Measurements from ENCODE around the gene CHMP4A. TPM values are rescaled to one million over a fixed set of nuclear protein-coding genes. Genes with fewer than 3 reads are reported as not detected.
"Not testable (repeated sequence)": the region's sequence is repeated elsewhere in the genome, so short reads cannot be mapped to it uniquely, and the experiment has no call there.

The CHMP4A gene
- total RNA-seq, 1 donor from 2014 or later = 95.8 TPM

DNA sequence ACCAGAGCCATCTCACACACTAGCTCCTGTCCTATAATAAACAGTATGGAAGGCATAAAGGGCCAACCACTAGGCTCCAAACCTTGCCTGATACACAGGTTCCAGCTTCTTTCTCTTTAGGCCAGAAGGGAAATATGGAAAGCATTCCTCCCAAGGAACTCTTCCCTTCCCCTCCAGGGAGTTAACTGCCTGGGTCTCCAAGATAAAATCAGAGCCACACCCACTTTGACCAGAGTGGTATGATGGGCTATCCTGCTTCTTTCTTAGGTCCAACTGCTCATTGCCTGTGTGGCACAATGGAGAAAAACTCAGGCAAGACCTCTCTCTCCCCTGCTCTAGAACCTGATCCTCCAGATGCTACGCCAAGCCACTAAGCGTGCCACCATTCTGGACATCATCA lies 5.7 kb downstream of the CHMP4A start:
- Mint-ChIP-seq H3K36me3 (ENCODE audit: low read depth) (peaks cover 64% of the 10 kb centered on the region), H3K27ac (no peak overlapping the region), H3K4me3 (no peak overlapping the region), H3K9me3 (peaks cover 6% of the 10 kb centered on the region), H3K27me3 (ENCODE audit: insufficient read depth) (no peaks in the 10 kb centered on the region), H3K4me1 (ENCODE audit: low read depth) (peaks cover 41% of the 10 kb centered on the region)
- intact Hi-C loops (cut with micrococcal nuclease) = no loop called here
- no peak for DNase-seq (ENCODE audit: low spot score)

DNA sequence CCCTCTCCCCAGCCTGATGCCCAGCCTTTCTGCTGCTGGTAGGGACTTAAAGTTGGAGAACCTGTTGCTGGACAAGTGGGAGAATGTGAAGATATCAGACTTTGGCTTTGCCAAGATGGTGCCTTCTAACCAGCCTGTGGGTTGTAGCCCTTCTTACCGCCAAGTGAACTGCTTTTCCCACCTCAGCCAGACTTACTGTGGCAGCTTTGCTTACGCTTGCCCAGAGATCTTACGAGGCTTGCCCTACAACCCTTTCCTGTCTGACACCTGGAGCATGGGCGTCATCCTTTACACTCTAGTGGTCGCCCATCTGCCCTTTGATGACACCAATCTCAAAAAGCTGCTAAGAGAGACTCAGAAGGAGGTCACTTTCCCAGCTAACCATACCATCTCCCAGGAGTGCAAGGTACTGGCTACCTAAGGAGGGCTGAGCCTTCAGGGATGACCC lies 6.2 kb downstream of the CHMP4A start:
- H3K4me3 Mint-ChIP-seq = no peak overlapping the region
- peaks cover 6% of the 10 kb centered on the region for H3K9me3 Mint-ChIP-seq
- DNase-seq (ENCODE audit: low spot score) = no peak
- intact Hi-C loops (cut with micrococcal nuclease) = no loop called here
- H3K27me3 Mint-ChIP-seq (ENCODE audit: insufficient read depth) = no peaks in the 10 kb centered on the region
- peaks cover 69% of the 10 kb centered on the region for H3K36me3 Mint-ChIP-seq (ENCODE audit: low read depth)
- H3K27ac Mint-ChIP-seq = peak overlapping the region; percentile 66
- H3K4me1 Mint-ChIP-seq (ENCODE audit: low read depth) = peaks cover 41% of the 10 kb centered on the region

DNA sequence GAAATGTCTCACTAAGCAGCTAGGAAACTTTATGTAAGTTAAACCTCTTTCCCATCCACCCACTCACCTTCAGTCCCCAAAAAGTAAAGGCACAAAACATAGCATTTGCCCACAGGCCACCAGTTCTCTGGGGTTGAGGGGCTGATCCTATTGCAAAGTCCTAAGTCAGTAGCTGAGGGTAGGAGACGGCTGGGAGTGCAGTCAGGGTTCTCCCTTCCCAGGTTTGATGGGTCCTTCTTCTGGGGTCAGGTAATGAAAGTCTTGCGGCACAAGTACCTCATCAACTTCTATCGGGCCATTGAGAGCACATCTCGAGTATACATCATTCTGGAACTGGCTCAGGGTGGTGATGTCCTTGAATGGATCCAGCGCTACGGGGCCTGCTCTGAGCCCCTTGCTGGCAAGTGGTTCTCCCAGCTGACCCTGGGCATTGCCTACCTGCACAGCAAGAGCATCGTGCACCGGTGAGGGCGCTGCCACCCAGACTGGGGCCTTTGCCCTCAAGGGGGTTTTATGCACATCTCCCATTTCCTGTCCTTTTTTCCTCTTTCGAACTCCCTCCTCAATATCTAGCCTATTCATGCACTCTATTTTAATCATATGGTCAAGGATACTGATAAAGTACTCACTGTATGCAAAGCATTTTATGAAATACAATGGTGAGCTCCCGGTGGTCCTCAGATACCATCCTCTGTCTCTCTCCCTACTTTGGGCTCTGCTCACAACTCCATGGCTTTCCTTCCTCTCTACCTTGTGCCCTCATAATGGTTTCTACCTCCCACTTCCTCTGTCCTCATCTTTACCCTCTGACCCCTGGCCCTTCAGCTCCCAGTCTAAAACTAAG lies 6.8 kb downstream of the CHMP4A start:
- intact Hi-C loops (cut with micrococcal nuclease) = no loop called here
- peak overlapping the region; percentile 66 for H3K27ac Mint-ChIP-seq
- no peaks in the 10 kb centered on the region for H3K27me3 Mint-ChIP-seq (ENCODE audit: insufficient read depth)
- no peak overlapping the region for H3K4me3 Mint-ChIP-seq
- H3K4me1 Mint-ChIP-seq (ENCODE audit: low read depth) = peaks cover 37% of the 10 kb centered on the region
- peaks cover 71% of the 10 kb centered on the region for H3K36me3 Mint-ChIP-seq (ENCODE audit: low read depth)
- no peak for DNase-seq (ENCODE audit: low spot score)
- H3K9me3 Mint-ChIP-seq = peaks cover 6% of the 10 kb centered on the region

DNA sequence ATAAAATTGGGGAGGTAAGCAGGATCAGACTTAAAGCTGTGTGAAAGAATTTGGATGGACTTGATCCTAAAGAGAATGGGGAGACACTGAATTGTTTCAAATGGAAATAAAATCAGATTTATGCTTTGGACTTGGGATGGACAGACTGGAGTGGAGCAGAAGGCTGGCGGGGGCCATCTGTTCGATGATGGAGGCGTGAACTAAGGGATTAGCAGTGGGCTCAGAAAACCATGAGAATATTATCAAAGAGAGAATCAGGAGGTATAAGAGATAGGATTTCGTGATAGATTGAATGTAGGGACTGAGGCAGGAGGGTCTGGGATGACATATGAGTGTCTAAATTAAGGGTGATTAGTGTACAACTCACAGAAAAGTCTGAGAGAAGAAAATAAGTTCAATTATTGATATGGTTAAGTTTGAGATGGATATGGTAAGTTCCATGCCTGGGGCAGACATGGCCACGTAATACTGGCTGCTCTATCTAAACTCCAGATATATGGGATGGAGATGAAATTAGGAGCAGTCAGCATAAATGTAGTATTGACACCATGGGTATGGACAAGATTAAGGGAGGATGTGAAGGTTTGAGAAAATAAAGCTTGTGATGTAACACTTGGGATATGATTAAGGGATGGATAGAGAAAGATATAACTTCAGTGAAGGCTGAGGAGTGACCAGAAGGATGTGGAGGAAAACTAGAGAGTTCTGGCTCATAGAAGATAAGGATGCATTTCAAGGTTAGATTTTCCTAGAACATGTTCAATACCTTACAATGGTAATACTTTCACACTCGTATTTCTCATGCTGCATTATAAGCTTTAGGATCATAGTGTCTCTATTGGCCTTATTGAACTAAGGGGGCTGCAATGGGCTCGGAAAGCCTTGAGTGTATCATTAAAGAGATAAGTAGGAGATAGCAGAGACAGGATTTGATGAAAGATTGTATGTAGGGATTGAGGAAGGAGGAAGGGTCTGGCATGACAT lies 8.8 kb downstream of the CHMP4A start:
- Mint-ChIP-seq H3K9me3 (peaks cover 6% of the 10 kb centered on the region), H3K36me3 (ENCODE audit: low read depth) (peaks cover 57% of the 10 kb centered on the region), H3K4me1 (ENCODE audit: low read depth) (peaks cover 27% of the 10 kb centered on the region), H3K4me3 (no peak overlapping the region), H3K27ac (no peak overlapping the region), H3K27me3 (ENCODE audit: insufficient read depth) (no peaks in the 10 kb centered on the region)
- no peak for DNase-seq (ENCODE audit: low spot score)
- intact Hi-C loops (cut with micrococcal nuclease) = no loop called here

DNA sequence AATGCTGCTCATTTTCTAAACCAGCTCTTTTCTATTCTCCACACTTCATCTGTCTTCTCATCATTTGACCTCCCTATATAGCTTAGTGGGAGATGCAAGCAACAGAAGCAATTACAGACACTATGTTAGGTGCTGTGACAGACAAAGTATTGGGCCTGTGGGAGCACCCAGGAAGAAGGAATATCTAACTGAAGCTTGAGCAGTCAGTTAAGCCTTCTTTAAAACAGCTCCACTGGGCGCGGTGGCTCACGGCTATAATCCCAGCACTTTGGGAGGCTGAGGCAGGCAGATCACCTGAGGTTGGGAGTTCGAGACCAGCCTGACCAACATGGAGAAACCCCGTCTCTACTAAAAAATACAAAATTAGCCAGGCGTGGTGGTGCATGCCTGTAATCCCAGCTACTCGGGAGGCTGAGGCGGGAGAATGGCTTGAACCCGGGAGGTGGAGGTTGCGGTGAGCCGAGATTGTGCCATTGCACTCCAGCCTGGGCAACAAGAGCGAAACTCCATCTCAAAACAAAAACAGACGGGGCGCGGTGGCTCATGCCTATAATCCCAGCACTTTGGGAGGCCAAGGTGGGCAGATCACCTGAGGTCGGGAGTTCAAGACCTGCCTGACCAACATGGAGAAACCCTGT lies 9.9 kb downstream of the CHMP4A start:
- H3K27ac Mint-ChIP-seq = peak overlapping the region; percentile 7
- intact Hi-C loops (cut with micrococcal nuclease); H3K9me3 Mint-ChIP-seq; DNase-seq (ENCODE audit: low spot score); H3K4me3 Mint-ChIP-seq; H3K27me3 Mint-ChIP-seq (ENCODE audit: insufficient read depth): not testable (repeated sequence)
- H3K4me1 Mint-ChIP-seq (ENCODE audit: low read depth) = peaks cover 38% of the 10 kb centered on the region
- H3K36me3 Mint-ChIP-seq (ENCODE audit: low read depth) = peaks cover 63% of the 10 kb centered on the region

DNA sequence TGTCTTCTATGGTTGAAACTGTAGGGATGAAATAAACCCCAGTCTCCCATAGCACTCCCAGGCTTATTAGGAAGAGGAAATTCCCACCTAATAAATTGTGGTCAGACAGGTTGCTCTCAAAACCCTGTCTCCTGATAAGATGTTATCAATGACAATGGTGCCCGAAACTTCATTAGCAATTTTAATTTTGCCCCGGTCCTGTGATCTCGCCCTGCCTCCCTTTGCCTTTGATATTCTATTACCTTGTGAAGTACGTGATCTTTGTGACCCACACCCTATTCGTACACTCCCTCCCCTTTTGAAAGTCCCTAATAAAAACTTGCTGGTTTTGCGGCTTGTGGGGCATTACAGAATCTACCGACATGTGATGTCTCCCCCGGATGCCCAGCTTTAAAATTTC lies 10.8 kb downstream of the CHMP4A start:
- H3K4me3 Mint-ChIP-seq; H3K9me3 Mint-ChIP-seq; H3K27me3 Mint-ChIP-seq (ENCODE audit: insufficient read depth); H3K27ac Mint-ChIP-seq; intact Hi-C loops (cut with micrococcal nuclease); DNase-seq (ENCODE audit: low spot score): not testable (repeated sequence)
- Mint-ChIP-seq H3K36me3 (ENCODE audit: low read depth) (peaks cover 58% of the 10 kb centered on the region), H3K4me1 (ENCODE audit: low read depth) (peaks cover 38% of the 10 kb centered on the region)

DNA sequence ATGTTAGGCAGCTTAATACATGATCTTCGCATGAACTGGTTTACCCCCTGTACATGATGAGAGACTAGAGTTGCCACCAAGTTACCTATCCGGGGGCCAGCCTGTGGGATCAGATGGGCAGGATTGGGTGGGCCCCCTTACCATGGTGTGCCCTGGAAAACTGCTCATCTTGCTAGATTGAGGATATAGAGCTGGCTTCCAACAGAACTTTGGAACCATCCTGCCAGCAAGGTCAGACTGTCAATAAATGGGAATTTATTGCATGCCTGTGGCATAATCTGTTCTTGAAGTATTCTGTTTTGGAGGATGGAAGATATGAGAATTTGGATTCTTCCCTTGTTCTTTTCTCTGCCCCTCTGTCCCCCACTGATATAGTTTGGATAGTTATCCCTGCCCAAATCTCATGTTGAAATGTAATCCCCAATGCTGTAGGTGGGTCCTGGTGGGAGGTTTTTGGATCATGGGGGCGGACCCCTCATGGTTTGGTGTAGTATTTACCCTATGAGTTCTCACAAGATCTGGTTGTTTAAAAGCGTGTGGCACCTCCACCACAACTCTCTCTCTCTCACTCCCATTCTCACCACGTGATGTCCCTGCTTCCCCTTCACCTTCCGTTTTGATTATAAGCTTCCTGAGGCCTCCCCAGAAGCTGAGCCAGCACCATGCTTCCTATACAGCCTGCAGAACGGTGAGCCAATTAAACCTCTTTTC lies 14.3 kb downstream of the CHMP4A start:
- intact Hi-C loops (cut with micrococcal nuclease) = no loop called here
- H3K36me3 Mint-ChIP-seq (ENCODE audit: low read depth) = peaks cover 35% of the 10 kb centered on the region
- H3K4me1 Mint-ChIP-seq (ENCODE audit: low read depth) = peaks cover 41% of the 10 kb centered on the region
- no peaks in the 10 kb centered on the region for H3K27me3 Mint-ChIP-seq (ENCODE audit: insufficient read depth)
- no peak for DNase-seq (ENCODE audit: low spot score)
- H3K9me3 Mint-ChIP-seq = peaks cover 6% of the 10 kb centered on the region
- H3K27ac Mint-ChIP-seq = peak overlapping the region; percentile 27
- peak overlapping the region; percentile 51 for H3K4me3 Mint-ChIP-seq

DNA sequence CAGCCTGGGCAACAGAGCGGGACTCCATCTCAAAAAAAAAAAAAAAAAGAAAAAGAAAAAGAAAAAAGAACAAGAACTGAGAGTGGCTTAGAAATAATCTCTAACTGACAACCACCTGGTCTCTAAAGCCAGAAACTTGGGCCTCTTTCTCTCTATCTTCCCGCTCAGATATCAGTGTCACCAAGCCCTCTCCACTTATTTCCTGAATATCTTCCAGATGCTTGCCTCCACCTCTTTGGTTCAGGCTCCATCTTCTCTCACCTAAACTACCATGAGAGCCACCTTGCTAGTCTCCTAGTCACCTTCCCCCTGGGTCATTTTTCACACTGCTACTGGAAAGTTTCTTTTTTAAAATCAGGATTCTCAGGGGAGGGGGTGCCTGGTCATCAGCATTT lies 16.2 kb downstream of the CHMP4A start:
- peaks cover 34% of the 10 kb centered on the region for H3K36me3 Mint-ChIP-seq (ENCODE audit: low read depth)
- no peaks in the 10 kb centered on the region for H3K9me3 Mint-ChIP-seq
- intact Hi-C loops (cut with micrococcal nuclease) = no loop called here
- DNase-seq (ENCODE audit: low spot score) = no peak
- peak overlapping the region; percentile 53 for H3K27ac Mint-ChIP-seq
- H3K4me3 Mint-ChIP-seq = peak overlapping the region; percentile 97
- H3K27me3 Mint-ChIP-seq (ENCODE audit: insufficient read depth) = no peaks in the 10 kb centered on the region
- peaks cover 55% of the 10 kb centered on the region for H3K4me1 Mint-ChIP-seq (ENCODE audit: low read depth)

DNA sequence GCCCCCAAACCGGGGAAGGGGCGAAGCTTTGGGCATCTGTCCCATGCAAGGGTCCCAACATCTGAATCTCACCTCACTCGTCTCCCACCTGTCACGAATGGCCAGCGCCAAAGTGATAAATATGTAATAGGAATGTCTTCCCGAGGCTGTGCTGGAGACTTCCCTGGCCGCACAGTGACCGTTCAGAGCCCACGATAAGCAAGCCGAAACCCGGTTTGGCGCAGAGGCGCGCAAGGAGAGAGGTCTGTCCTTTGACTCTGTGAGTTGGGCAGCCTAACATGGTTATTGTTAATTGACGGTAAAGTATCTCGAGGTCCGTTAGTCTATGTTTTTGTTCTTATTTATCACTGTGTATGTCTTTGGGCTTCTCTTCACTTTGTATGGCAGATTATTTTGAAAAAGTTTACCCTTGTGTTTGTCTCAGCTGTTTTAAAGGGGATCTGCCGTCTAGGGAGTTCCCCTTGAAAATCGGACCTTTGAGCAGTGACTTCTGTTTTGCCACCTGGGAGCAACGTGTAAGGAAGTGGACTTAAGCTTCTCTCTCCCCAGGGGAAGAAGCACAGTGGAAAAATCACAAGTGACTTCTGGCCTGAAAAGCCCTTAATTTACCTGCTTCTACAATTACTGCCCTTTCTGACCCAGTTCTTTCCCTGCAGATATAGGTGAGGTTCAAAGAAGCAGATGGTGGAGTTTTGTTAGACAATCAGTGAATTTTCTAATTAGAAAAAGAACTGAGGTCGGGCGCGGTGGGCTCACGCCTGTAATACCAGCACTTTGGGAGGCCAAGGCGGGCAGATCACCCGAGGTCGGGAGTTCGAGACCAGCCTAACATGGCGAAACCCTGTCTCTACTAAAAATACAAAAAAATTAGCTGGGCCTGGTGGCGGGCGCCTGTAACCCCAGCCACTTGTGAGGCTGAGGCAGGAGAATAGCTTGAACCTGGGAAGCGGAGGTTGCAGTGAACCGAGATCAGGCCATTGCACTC lies 16.9 kb downstream of the CHMP4A start:
- H3K36me3 Mint-ChIP-seq (ENCODE audit: low read depth) = peaks cover 35% of the 10 kb centered on the region
- peak overlapping the region; percentile 97 for H3K4me3 Mint-ChIP-seq
- peak overlapping the region; percentile 96 for H3K27ac Mint-ChIP-seq
- peaks cover 61% of the 10 kb centered on the region for H3K4me1 Mint-ChIP-seq (ENCODE audit: low read depth)
- intact Hi-C loops (cut with micrococcal nuclease) = loop anchor here (1.0 kb wide), 1 partner anchor 8 kb away; the partner anchor contains the start of gene IPO4
- no peaks in the 10 kb centered on the region for H3K27me3 Mint-ChIP-seq (ENCODE audit: insufficient read depth)
- H3K9me3 Mint-ChIP-seq = no peaks in the 10 kb centered on the region
- DNase-seq (ENCODE audit: low spot score) = no peak

DNA sequence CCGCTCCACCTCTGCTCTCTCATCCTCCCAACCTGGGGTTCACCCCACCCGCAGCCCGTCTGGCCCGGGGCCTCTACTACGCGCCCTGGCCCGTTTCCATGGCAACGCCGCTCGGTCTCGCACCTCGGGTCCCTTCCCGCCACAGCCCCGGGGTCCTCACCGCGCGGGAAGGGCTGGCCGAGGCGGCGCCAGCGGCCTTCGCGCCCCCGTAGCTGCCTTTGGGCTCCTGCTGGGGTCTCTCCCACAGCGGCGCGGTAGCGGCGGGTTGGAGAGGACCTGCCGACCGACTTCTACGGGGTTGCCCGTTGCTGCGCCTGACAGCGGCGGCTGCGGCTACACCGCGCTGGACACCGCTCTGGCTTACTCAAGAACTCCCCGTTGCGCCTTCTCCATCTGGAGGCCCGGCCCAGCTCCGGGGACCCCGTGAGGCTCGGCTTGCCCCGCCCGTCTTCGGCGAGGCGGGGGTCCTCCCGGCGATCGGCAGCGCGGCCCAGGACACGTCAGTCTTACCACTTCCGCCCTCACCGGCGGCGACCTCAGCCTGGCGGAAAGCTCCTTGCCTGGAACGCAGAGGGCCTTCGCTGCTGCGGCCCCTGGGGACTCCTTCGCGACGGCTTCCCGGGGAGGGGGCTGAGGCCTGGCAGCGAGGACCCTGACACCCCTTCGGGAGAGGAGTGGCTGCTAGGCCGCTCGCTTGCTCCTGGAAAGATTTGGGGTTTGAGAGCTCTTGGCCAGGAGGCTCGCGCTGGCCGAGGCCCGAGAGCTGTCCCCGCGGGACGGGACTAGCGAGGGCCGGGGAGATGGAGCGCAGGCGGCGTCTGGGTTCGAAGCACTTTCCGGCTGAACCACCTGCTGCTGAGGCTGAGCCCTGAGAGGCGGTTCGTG lies 17.9 kb downstream of the CHMP4A start, which contains the start of gene TM9SF1:
Gene TM9SF1, minus strand, starts transcription at position 256 of the 885 bp plus-strand sequence. CDS start 422 bp downstream, outside the sequence.
- Mint-ChIP-seq H3K27me3 (ENCODE audit: insufficient read depth) (no peaks in the 10 kb centered on the region), H3K36me3 (ENCODE audit: low read depth) (peaks cover 37% of the 10 kb centered on the region)
- intact Hi-C loops (cut with micrococcal nuclease) = loop anchor here (1.0 kb wide), 4 partner anchors 7 to 48 kb away; partner anchors contain the start of genes CHMP4A, GMPR2, IPO4 and NEDD8

More for the DNA sequence above, 17.9 kb downstream of the CHMP4A start, which contains the start of gene TM9SF1:
- H3K4me3 Mint-ChIP-seq = peak within 1 kb of the TSS; percentile 97
- H3K27ac Mint-ChIP-seq = peak within 1 kb of the TSS; percentile 96
- no peaks in the 10 kb centered on the region for H3K9me3 Mint-ChIP-seq
- peak; percentile 85 for DNase-seq (ENCODE audit: low spot score)
- peaks cover 61% of the 10 kb centered on the region for H3K4me1 Mint-ChIP-seq (ENCODE audit: low read depth)

All from activated T-helper 1 cell treated with anti-CD3 and anti-CD28 coated beads, Interleukin-12 subunit alpha, Interleukin-12 subunit beta, Interleukin-2, Interleukin-4 antibody, amounts not matched to agents 30 ng/mL and 10 ng/mL and 1 ng/mL, durations not matched to agents 14 hours and 24 hours and 36 hours (primary cell).